ENCODE measurements around the gene IFNLR1.

The IFNLR1 gene

DNA sequence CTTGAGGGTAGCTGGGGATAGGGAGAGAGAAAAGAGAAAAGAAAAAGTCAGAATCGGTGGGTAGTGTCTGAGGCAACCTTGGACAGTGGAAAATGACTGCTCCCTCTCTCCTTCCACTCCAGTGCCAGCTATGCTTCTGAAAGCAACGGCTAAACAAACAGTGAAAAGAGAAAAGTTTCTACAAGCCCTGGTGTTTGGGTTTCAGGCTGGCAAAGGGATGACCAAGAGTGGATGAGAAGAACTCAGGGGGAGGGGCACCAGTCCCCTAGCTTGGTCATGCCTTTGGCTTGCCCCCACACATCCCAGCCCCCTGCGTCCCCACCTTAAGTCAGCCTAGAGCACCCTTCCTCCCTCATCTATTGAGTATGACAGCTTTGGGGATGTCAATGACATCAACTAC is 52.7 kb downstream of the IFNLR1 start:
- H3K4me3 ChIP-seq (ENCODE audit: low read depth, low read length): no peak overlapping the region
- H3K36me3 ChIP-seq (ENCODE audit: insufficient read depth, low read length): peaks cover 11% of the 10 kb centered on the region
- no peak overlapping the region for H2AFZ ChIP-seq (ENCODE audit: low read length, unreplicated experiment)
- H3K4me1 ChIP-seq (ENCODE audit: control insufficient read depth, insufficient read depth, low read length, unreplicated experiment): no peaks in the 10 kb centered on the region
- no peak overlapping the region for H3K27ac ChIP-seq (ENCODE audit: low read depth, low read length)
- H3K79me2 ChIP-seq (ENCODE audit: control insufficient read depth, insufficient read depth, low read length, unreplicated experiment): no peaks in the 10 kb centered on the region
- H3K27me3 ChIP-seq (ENCODE audit: insufficient read depth, low read length): no peaks in the 10 kb centered on the region

DNA sequence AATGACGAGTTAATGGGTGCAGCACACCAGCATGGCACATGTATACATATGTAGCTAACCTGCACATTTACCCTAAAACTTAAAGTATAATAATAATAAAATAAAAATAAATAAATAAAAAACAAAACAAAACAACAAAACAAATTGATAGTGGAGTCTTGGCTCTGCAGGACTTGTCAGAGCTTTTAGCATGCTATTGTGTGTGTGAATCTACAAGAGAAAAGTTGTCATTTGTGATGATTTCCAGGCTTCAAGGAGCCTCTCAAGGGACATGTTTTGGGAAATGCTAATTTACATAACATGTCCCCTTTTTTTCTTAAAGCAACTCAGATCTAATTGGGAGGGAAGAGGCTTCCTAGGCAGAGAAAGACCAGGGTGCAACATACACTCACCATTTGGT is 53.3 kb downstream of the IFNLR1 start:
- H2AFZ ChIP-seq (ENCODE audit: low read length, unreplicated experiment): no peak overlapping the region
- no peak overlapping the region for H3K4me3 ChIP-seq (ENCODE audit: low read depth, low read length)
- H3K4me1 ChIP-seq (ENCODE audit: control insufficient read depth, insufficient read depth, low read length, unreplicated experiment): no peaks in the 10 kb centered on the region
- no peaks in the 10 kb centered on the region for H3K27me3 ChIP-seq (ENCODE audit: insufficient read depth, low read length)
- peaks cover 11% of the 10 kb centered on the region for H3K36me3 ChIP-seq (ENCODE audit: insufficient read depth, low read length)
- no peaks in the 10 kb centered on the region for H3K79me2 ChIP-seq (ENCODE audit: control insufficient read depth, insufficient read depth, low read length, unreplicated experiment)
- no peak overlapping the region for H3K27ac ChIP-seq (ENCODE audit: low read depth, low read length)

DNA sequence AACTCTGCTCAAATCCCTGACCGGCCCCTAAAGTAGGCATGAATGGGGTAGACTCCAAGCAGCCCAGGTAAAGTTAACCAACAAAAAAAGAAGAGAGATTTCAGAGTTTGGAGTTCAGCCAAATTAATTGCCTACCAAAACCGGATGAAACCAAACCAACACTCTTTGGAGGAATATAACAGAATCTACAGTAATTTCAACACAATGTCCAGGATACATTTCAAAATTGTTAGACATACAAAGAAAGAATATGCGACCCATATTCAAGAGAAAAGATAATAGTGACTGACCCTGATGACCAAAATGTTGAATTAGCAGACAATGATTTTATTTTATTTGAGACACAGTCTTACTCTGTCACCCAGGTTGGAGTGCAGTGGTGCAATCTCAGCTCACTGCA is 56.7 kb downstream of the IFNLR1 start:
- Histone ChIP-seq H3K79me2 (ENCODE audit: control insufficient read depth, insufficient read depth, low read length, unreplicated experiment) (no peaks in the 10 kb centered on the region), H3K4me3 (ENCODE audit: low read depth, low read length) (no peak overlapping the region), H3K36me3 (ENCODE audit: insufficient read depth, low read length) (peaks cover 11% of the 10 kb centered on the region), H2AFZ (ENCODE audit: low read length, unreplicated experiment) (no peak overlapping the region), H3K27ac (ENCODE audit: low read depth, low read length) (no peak overlapping the region), H3K27me3 (ENCODE audit: insufficient read depth, low read length) (no peaks in the 10 kb centered on the region), H3K4me1 (ENCODE audit: control insufficient read depth, insufficient read depth, low read length, unreplicated experiment) (peaks cover 9% of the 10 kb centered on the region)

DNA sequence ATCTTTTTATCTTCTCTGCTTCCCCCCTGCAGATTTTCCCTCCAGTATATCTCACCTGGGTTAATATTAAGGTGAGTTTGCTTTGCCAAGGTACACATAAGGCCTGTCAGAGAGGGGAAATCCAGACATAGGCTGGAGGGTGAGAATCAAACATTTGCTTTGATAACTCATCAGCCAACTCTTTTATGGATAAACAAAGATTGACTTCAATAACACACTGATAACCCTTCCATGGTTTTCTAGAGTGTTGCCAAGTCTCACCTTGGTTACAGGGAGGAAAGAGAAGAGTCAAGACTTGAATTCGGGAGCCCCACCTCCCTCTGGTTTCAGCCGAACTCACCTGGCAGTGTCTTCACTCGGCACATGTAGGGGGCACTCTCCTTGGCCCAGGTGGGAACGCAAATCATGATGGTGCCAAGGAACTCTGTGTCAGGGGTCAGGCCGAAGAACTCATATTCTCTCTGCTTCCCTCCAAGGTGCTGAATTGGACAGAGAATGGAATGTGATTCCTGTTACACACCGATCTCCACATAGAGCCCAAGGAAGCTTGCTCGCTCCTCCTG is 59.2 kb downstream of the IFNLR1 start:
- Histone ChIP-seq H3K27ac (ENCODE audit: low read depth, low read length) (no peak overlapping the region), H3K27me3 (ENCODE audit: insufficient read depth, low read length) (no peaks in the 10 kb centered on the region), H3K36me3 (ENCODE audit: insufficient read depth, low read length) (peaks cover 5% of the 10 kb centered on the region; the same call in 1 of the 2 replicates), H2AFZ (ENCODE audit: low read length, unreplicated experiment) (no peak overlapping the region), H3K4me1 (ENCODE audit: control insufficient read depth, insufficient read depth, low read length, unreplicated experiment) (peaks cover 21% of the 10 kb centered on the region), H3K79me2 (ENCODE audit: control insufficient read depth, insufficient read depth, low read length, unreplicated experiment) (no peaks in the 10 kb centered on the region), H3K4me3 (ENCODE audit: low read depth, low read length) (no peak overlapping the region)

DNA sequence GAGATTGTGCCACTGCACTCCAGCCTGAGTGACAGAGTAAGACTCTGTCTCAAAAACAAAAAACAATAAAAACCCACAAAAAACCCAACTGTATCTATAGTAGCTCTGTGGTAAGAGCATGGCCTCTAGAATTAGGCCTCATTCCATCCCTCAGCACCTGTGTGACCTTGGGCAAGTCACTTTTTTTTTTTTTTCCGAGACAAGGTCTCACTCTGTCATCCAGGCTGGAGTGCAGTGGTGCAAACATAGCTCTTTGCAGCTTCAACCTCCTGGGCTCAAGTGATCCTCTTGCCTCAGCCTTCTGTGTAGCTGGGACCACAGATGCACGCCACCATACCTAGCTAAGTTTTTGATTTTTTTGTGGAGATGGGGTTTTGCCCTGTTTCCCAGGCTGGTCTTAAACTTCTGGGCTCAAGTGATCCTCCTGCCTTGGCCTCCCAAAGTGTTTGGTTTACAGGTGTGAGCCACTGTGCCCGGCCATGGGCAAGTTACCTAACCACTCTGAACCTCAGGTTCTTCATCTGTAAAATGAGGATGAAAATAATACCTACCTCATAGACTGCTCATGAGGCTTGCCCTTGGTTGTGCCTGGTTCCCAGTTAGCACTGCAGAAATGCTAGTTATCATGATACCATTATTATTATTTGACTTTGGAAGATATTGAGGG is 59.8 kb downstream of the IFNLR1 start:
- peaks cover 21% of the 10 kb centered on the region for H3K4me1 ChIP-seq (ENCODE audit: control insufficient read depth, insufficient read depth, low read length, unreplicated experiment)
- peaks cover 4% of the 10 kb centered on the region; the same call in 1 of the 2 replicates for H3K36me3 ChIP-seq (ENCODE audit: insufficient read depth, low read length)
- H3K27me3 ChIP-seq (ENCODE audit: insufficient read depth, low read length): no peaks in the 10 kb centered on the region
- no peaks in the 10 kb centered on the region for H3K79me2 ChIP-seq (ENCODE audit: control insufficient read depth, insufficient read depth, low read length, unreplicated experiment)
- no peak overlapping the region for H3K4me3 ChIP-seq (ENCODE audit: low read depth, low read length)
- no peak overlapping the region for H3K27ac ChIP-seq (ENCODE audit: low read depth, low read length)
- H2AFZ ChIP-seq (ENCODE audit: low read length, unreplicated experiment): no peak overlapping the region

DNA sequence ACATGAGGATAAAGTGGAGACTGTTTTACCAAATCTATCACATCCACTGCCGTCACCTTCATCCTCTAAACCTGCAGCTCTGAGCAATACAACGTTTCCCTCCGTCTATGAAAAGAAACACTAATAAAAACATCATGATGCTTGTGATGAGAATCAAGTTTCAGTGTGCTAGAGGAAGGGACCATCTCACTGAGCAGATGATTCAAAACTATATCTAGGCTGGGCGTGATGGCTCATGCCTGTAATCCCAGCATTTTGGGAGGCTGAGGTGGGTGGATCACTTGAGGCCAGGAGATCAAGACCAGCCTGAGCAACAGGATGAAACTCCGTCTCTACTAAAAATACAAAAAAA is 60.4 kb downstream of the IFNLR1 start:
- H3K4me3 ChIP-seq (ENCODE audit: low read depth, low read length): no peak overlapping the region
- H3K4me1 ChIP-seq (ENCODE audit: control insufficient read depth, insufficient read depth, low read length, unreplicated experiment): peaks cover 21% of the 10 kb centered on the region
- no peaks in the 10 kb centered on the region for H3K27me3 ChIP-seq (ENCODE audit: insufficient read depth, low read length)
- no peaks in the 10 kb centered on the region for H3K79me2 ChIP-seq (ENCODE audit: control insufficient read depth, insufficient read depth, low read length, unreplicated experiment)
- H3K27ac ChIP-seq (ENCODE audit: low read depth, low read length): 0 out of 2 replicates have a peak overlapping the region, but pooled peaks have one; percentile 26
- no peak overlapping the region for H2AFZ ChIP-seq (ENCODE audit: low read length, unreplicated experiment)
- H3K36me3 ChIP-seq (ENCODE audit: insufficient read depth, low read length): peaks cover 4% of the 10 kb centered on the region; the same call in 1 of the 2 replicates

DNA sequence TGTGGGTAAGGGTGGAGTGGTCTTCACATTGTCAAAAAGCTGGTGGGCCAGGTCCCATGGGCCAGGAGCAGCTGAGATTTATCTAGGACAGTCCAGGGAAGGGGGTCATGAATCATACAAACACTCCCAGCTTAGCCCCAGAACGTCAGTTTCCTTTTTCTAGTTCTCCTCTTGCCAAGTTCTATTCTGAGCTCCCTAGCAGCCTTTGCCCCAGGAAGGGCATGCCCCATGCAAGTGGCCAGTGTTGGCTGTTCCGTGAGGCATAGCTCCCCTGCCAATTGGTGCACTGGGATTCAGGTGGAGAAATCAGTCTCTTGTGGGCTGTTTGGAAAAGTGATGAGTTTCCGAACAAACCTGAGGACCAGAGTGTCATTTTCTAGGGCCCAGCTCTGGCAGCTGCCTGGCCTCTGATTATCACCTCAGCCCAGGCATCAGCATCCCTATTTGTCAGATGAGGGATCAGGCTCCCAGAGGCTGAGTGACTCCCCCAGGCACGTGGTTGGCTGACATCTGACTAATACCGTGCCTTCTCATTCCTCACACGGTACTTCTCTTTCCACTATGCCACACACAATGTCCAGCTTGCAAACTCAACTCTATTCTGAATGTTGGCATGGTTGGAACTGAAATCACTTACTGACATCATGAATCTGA is 60.9 kb downstream of the IFNLR1 start:
- no peak overlapping the region for H2AFZ ChIP-seq (ENCODE audit: low read length, unreplicated experiment)
- H3K79me2 ChIP-seq (ENCODE audit: control insufficient read depth, insufficient read depth, low read length, unreplicated experiment): no peaks in the 10 kb centered on the region
- H3K27me3 ChIP-seq (ENCODE audit: insufficient read depth, low read length): no peaks in the 10 kb centered on the region
- no peak overlapping the region for H3K4me3 ChIP-seq (ENCODE audit: low read depth, low read length)
- H3K4me1 ChIP-seq (ENCODE audit: control insufficient read depth, insufficient read depth, low read length, unreplicated experiment): peaks cover 21% of the 10 kb centered on the region
- H3K36me3 ChIP-seq (ENCODE audit: insufficient read depth, low read length): peaks cover 4% of the 10 kb centered on the region; the same call in 1 of the 2 replicates
- peak overlapping the region; percentile 26; the same call in 1 of the 2 replicates for H3K27ac ChIP-seq (ENCODE audit: low read depth, low read length)

DNA sequence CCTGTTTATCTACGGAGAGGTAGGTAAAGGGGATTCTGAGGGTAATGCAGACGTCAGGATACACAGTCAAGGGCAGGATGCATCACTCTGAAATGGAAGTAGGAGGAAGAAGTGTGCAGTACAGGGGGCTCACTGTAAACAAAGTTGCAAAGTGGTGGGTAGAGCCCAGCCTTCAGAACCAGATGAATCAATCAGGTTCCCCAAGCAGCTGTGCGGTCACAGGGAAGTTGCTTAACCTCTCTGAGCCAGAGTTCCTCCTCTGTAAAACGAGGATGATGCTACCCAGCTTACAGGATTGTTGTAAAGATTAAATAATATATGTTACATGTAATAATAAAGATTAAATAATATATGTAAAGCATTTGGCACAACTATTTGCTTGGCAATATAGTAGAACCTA is 61.6 kb downstream of the IFNLR1 start:
- Histone ChIP-seq H3K79me2 (ENCODE audit: control insufficient read depth, insufficient read depth, low read length, unreplicated experiment) (no peaks in the 10 kb centered on the region), H3K4me3 (ENCODE audit: low read depth, low read length) (no peak overlapping the region), H3K27me3 (ENCODE audit: insufficient read depth, low read length) (no peaks in the 10 kb centered on the region), H3K36me3 (ENCODE audit: insufficient read depth, low read length) (no peaks in the 10 kb centered on the region), H2AFZ (ENCODE audit: low read length, unreplicated experiment) (no peak overlapping the region), H3K4me1 (ENCODE audit: control insufficient read depth, insufficient read depth, low read length, unreplicated experiment) (peaks cover 26% of the 10 kb centered on the region), H3K27ac (ENCODE audit: low read depth, low read length) (no peak overlapping the region; the same call in 1 of the 2 replicates)

DNA sequence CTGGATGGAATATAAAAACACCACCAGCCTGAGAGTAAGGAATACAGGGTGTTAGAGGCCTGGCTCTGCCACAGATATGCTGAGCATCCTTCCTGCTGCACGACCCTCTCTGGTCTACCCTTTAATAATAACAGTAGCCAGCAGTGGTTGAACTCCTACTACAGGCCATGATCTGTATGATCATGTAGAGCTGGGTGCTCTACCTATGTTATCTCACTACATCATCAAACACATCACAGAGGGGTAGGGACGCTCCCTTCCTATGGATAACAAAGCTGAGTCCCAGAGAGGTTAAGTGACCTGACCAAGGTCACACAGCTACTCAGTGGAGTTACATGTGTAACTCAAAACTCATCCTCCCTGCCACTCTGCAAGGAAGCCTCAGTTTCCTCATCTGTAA is 62.1 kb downstream of the IFNLR1 start:
- H3K27ac ChIP-seq (ENCODE audit: low read depth, low read length): no peak overlapping the region
- H3K4me3 ChIP-seq (ENCODE audit: low read depth, low read length): no peak overlapping the region
- no peaks in the 10 kb centered on the region for H3K79me2 ChIP-seq (ENCODE audit: control insufficient read depth, insufficient read depth, low read length, unreplicated experiment)
- H3K36me3 ChIP-seq (ENCODE audit: insufficient read depth, low read length): no peaks in the 10 kb centered on the region
- H2AFZ ChIP-seq (ENCODE audit: low read length, unreplicated experiment): no peak overlapping the region
- peaks cover 31% of the 10 kb centered on the region for H3K4me1 ChIP-seq (ENCODE audit: control insufficient read depth, insufficient read depth, low read length, unreplicated experiment)
- H3K27me3 ChIP-seq (ENCODE audit: insufficient read depth, low read length): no peaks in the 10 kb centered on the region

DNA sequence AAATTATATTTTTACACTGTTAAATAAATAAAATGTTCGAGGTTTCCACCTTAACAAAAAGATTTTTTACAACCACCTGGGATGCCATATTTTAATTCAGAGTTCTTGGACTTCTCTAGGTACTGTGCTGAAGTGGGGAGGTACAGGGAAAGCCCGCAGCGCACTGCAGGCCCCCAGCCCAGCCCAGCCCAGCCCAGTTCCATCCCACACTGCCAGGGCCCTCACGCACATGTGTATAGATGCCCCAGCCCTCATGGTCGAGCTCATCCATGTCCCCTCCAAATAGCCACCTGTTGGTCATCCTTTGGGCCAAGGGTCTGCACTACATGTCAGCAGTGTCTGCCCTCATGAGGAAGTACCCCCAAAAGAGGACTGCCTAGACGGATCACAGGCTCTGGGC is 63.5 kb downstream of the IFNLR1 start:
- Histone ChIP-seq H3K27me3 (ENCODE audit: insufficient read depth, low read length) (no peaks in the 10 kb centered on the region), H3K4me3 (ENCODE audit: low read depth, low read length) (no peak overlapping the region), H3K27ac (ENCODE audit: low read depth, low read length) (no peak overlapping the region), H2AFZ (ENCODE audit: low read length, unreplicated experiment) (no peak overlapping the region), H3K36me3 (ENCODE audit: insufficient read depth, low read length) (no peaks in the 10 kb centered on the region), H3K79me2 (ENCODE audit: control insufficient read depth, insufficient read depth, low read length, unreplicated experiment) (no peaks in the 10 kb centered on the region), H3K4me1 (ENCODE audit: control insufficient read depth, insufficient read depth, low read length, unreplicated experiment) (peaks cover 37% of the 10 kb centered on the region)

DNA sequence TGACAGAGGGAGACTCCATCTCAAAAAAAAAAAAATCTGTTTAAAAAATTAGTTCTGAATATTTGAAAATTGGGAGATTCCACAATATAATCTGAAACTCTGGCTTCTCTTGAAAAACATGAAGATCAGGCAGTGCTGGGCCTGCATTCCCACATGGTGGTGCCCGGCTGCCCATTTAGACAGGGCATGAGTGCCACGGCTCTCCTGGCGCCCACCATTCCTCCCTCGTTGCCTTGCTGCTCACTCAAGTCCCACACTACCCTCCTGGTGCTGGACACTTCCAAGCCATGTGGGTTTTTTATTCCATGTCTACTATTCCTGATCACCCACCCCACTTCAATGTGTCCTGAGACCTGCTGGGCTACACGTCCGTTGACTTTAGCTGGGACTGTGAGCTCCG is 64.3 kb downstream of the IFNLR1 start:
- Histone ChIP-seq H3K79me2 (ENCODE audit: control insufficient read depth, insufficient read depth, low read length, unreplicated experiment) (no peaks in the 10 kb centered on the region), H3K36me3 (ENCODE audit: insufficient read depth, low read length) (no peaks in the 10 kb centered on the region), H3K4me1 (ENCODE audit: control insufficient read depth, insufficient read depth, low read length, unreplicated experiment) (peaks cover 38% of the 10 kb centered on the region), H3K27me3 (ENCODE audit: insufficient read depth, low read length) (no peaks in the 10 kb centered on the region), H3K27ac (ENCODE audit: low read depth, low read length) (no peak overlapping the region), H2AFZ (ENCODE audit: low read length, unreplicated experiment) (no peak overlapping the region), H3K4me3 (ENCODE audit: low read depth, low read length) (no peak overlapping the region)

Data from ACC112 (cell line).